Glutamatergic neuron (in vitro differentiated cells): ENCODE measurements around the gene MED9. TPM values are rescaled to one million over a fixed set of nuclear protein-coding genes. Genes with fewer than 3 reads are reported as not detected.
A peak's percentile ranks its signal among the peaks of the same experiment; 100 is the strongest.
"Not testable (repeated sequence)": the region's sequence is repeated elsewhere in the genome, so short reads cannot be mapped to it uniquely, and the experiment has no call there.

Experiments
- DNase-seq: peaks from one replicate; pipeline ENCODE4 v3.0.0; 2022
- H3K27ac Mint-ChIP-seq: one replicate; pipeline ENCODE4 v1.8.0; 2020; ENCODE audit warnings: mild to moderate bottlenecking, mixed read lengths, inconsistent platforms; ENCODE audit not compliant: unreplicated experiment
- H3K27me3 Mint-ChIP-seq: one replicate; pipeline ENCODE4 v1.8.0; 2020; ENCODE audit warnings: mild to moderate bottlenecking, moderate library complexity, mixed read lengths, inconsistent platforms; ENCODE audit not compliant: unreplicated experiment
- H3K36me3 Mint-ChIP-seq: one replicate; pipeline ENCODE4 v1.8.0; 2020; ENCODE audit warnings: mild to moderate bottlenecking, mixed read lengths, inconsistent platforms; ENCODE audit not compliant: unreplicated experiment
- H3K4me1 Mint-ChIP-seq: one replicate; pipeline ENCODE4 v1.8.0; 2020; ENCODE audit warnings: mild to moderate bottlenecking, low read depth, mixed read lengths, inconsistent platforms; ENCODE audit not compliant: unreplicated experiment
- H3K4me3 Mint-ChIP-seq: one replicate; pipeline ENCODE4 v1.8.0; 2020; ENCODE audit warnings: mild to moderate bottlenecking, mixed read lengths, inconsistent platforms; ENCODE audit not compliant: unreplicated experiment
- H3K9me3 Mint-ChIP-seq: one replicate; pipeline ENCODE4 v1.8.0; 2020; ENCODE audit warnings: mild to moderate bottlenecking, moderate library complexity, mixed read lengths, inconsistent platforms; ENCODE audit not compliant: unreplicated experiment
- total RNA-seq: library from RNA; stranded (reverse); fragmentation: NEBNext Ultra II Directional; extraction: Animal tissue kit (Norgen Biotek cat#: 25700); gene quantifications from one replicate; pipeline ENCODE4 v1.2.1, GENCODE V29; 2021; ENCODE audit not compliant: unreplicated experiment
- TF ChIP-seq, protein P1 (sequence below): fragments of 200-600 bp; sonication (generic); IDR thresholded peaks from one replicate; pipeline ENCODE4 v1.5.0; 2021; ENCODE audit not compliant: partially characterized antibody, unreplicated experiment

The MED9 gene
- total RNA-seq, 1 donor from 2014 or later, result 23.2 TPM

GRCh38 chr17:17462048-17462824, 14.6 kb upstream of the MED9 start:
- no peak for DNase-seq
- Mint-ChIP-seq H3K27ac (no peak overlapping the region), H3K9me3 (peaks cover 1% of the 10 kb centered on the region)

DNA sequence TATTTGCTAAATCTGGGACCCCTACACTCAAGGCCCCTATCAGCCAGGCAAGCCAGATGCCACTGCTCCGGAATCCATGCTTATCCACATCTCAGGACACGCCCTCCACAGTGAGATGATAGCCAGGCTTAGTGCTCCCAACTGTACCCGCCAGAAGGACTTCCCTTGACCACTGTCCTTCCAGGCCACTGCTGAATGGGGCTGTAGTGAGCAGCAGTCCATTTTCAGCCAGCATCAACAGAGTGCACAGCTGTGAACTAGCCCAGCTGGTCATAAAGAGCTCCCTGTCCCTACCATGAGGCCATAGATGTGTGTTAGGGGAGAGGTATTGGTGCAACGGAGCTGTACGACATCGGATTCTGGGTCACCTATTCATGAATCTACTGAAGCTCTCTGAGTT, 13.0 kb upstream of the MED9 start:
- H3K36me3 Mint-ChIP-seq, result peaks cover 5% of the 10 kb centered on the region
- H3K27ac Mint-ChIP-seq, result no peak overlapping the region
- TF ChIP-seq, protein P1, sequence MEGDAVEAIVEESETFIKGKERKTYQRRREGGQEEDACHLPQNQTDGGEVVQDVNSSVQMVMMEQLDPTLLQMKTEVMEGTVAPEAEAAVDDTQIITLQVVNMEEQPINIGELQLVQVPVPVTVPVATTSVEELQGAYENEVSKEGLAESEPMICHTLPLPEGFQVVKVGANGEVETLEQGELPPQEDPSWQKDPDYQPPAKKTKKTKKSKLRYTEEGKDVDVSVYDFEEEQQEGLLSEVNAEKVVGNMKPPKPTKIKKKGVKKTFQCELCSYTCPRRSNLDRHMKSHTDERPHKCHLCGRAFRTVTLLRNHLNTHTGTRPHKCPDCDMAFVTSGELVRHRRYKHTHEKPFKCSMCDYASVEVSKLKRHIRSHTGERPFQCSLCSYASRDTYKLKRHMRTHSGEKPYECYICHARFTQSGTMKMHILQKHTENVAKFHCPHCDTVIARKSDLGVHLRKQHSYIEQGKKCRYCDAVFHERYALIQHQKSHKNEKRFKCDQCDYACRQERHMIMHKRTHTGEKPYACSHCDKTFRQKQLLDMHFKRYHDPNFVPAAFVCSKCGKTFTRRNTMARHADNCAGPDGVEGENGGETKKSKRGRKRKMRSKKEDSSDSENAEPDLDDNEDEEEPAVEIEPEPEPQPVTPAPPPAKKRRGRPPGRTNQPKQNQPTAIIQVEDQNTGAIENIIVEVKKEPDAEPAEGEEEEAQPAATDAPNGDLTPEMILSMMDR, result no peak
- peaks cover 7% of the 10 kb centered on the region for H3K9me3 Mint-ChIP-seq
- DNase-seq, result no peak
- no peak overlapping the region for H3K4me3 Mint-ChIP-seq
- peaks cover 4% of the 10 kb centered on the region for H3K27me3 Mint-ChIP-seq
- H3K4me1 Mint-ChIP-seq, result peaks cover 23% of the 10 kb centered on the region

More at GRCh38 chr17:17462048-17462824, 14.6 kb upstream of the MED9 start:
- H3K36me3 Mint-ChIP-seq, result peaks cover 5% of the 10 kb centered on the region
- no peak overlapping the region for H3K4me3 Mint-ChIP-seq
- peaks cover 7% of the 10 kb centered on the region for H3K4me1 Mint-ChIP-seq
- peaks cover 4% of the 10 kb centered on the region for H3K27me3 Mint-ChIP-seq
- TF ChIP-seq, protein P1, result no peak

DNA sequence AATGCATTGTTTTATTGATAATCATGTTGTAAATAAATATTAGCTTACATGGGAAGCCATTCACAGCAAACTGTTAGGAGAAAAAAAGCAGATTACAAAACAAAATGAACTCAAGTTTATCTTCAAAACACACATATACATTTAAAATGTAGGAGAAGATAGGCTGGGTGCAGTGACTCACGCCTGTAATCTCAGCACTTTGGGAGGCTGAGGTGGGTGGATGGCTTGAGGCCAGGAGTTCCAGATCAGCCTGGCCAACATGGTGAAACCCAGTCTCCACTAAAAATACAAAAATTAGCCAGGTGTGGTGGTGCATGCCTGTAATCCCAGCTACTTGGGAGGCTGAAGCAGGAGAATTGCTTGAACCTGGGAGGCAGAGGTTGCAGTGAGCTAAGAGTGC, 10.9 kb upstream of the MED9 start:
- H3K36me3 Mint-ChIP-seq, H3K27ac Mint-ChIP-seq, H3K27me3 Mint-ChIP-seq, H3K4me3 Mint-ChIP-seq, H3K9me3 Mint-ChIP-seq, DNase-seq: not testable (repeated sequence)
- peaks cover 23% of the 10 kb centered on the region for H3K4me1 Mint-ChIP-seq

- peaks cover 4% of the 10 kb centered on the region for H3K27me3 Mint-ChIP-seq
- H3K27ac Mint-ChIP-seq, result peak overlapping the region; percentile 84
- H3K9me3 Mint-ChIP-seq, result peaks cover 6% of the 10 kb centered on the region
- no peaks in the 10 kb centered on the region for H3K36me3 Mint-ChIP-seq
- peaks cover 23% of the 10 kb centered on the region for H3K4me1 Mint-ChIP-seq
- DNase-seq, result no peak
- peak overlapping the region; percentile 49 for H3K4me3 Mint-ChIP-seq
- TF ChIP-seq, protein P1, result no peak
Measured at GRCh38 chr17:17466511-17466910, 10.3 kb upstream of the MED9 start.

- Mint-ChIP-seq H3K27me3 (peaks cover 4% of the 10 kb centered on the region), H3K9me3 (peaks cover 6% of the 10 kb centered on the region), H3K4me1 (peaks cover 26% of the 10 kb centered on the region), H3K36me3 (no peaks in the 10 kb centered on the region), H3K27ac (peak overlapping the region; percentile 75), H3K4me3 (peak overlapping the region; percentile 7)
- DNase-seq, result no peak
- TF ChIP-seq, protein P1, result no peak
Measured at GRCh38 chr17:17467016-17467415, 9.8 kb upstream of the MED9 start.
